ENCODE data around the gene COX6B1. TPM values are rescaled to one million over a fixed set of nuclear protein-coding genes. Genes with fewer than 3 reads are reported as not detected.

The COX6B1 gene
- total and polyA plus RNA-seq, 2 of the 8 experiments (the other 6 are each of a cell fraction or from before 2014, with no cell fraction given): 437 to 1,052 TPM

GRCh38 chr19:35618857-35619256, 29.3 kb upstream of the COX6B1 start:
- DNase-seq (ENCODE audit: low read depth in 1 of 2, low spot score in 2 of 2) (peak in 1 of 2 experiments; percentile 45), FAIRE-seq (no peak)
- H3K23ac ChIP-seq (ENCODE audit: insufficient read length): no peak overlapping the region
- no peak overlapping the region for H3K4me2 ChIP-seq (ENCODE audit: insufficient read depth in 1 of 2, low read depth in 2 of 2, low read length in 2 of 2)
- H2BK20ac ChIP-seq (ENCODE audit: low read length): no peak overlapping the region
- no peak overlapping the region for H2BK120ac ChIP-seq (replicated peaks; ENCODE audit: low read depth, low read length)
- H3K9ac ChIP-seq (replicated peaks in 1 of 4; ENCODE audit: extremely low read depth in 1 of 4, low read depth in 3 of 4, low read length in 3 of 4): no peak overlapping the region
- peaks cover 4 to 15% (median 8%) of the 10 kb centered on the region in 4 experiments; a peak in 5 of 8 replicates for H3K36me3 ChIP-seq (ENCODE audit: control insufficient read depth in 2 of 4, insufficient read depth in 4 of 4, low read length in 3 of 4)
- no peaks in the 10 kb centered on the region for H3K4me1 ChIP-seq (replicated peaks in 1 of 4; ENCODE audit: control insufficient read depth in 3 of 4, insufficient read depth in 4 of 4, low read length in 3 of 4)
- CTCF ChIA-PET (ENCODE audit: partially characterized antibody): interaction anchor here (0.6 to 1.0 kb wide), 5 partner anchors 48 to 111 kb away, joined by 3 read pairs; no protein-coding TSS in a partner anchor
- no peak overlapping the region for H3K56ac ChIP-seq (replicated peaks; ENCODE audit: insufficient read length, low read depth, low read length)
- TF ChIP-seq BACH1 (IDR thresholded peaks at IDR 0.05; ENCODE audit: low read length) (no peak), CTCF (IDR thresholded peaks at IDR 0.05; ENCODE audit: control extremely low read depth in 1 of 3, insufficient read depth in 1 of 3, low read depth in 1 of 3, low read length in 3 of 3) (peak; percentile 50 to 55 (median 54)), RAD21 (IDR thresholded peaks at IDR 0.05 in 1 of 2, conservative IDR thresholded peaks at IDR 0.05 in 1 of 2; ENCODE audit: low read depth in 2 of 2, low read length in 2 of 2) (peak; percentile 29 to 51; a peak in 3 of 4 replicates)
- H3K27ac ChIP-seq (ENCODE audit: low read depth, low read length): no peak overlapping the region
- H4K20me1 ChIP-seq (replicated peaks in 1 of 2; ENCODE audit: control insufficient read depth in 1 of 2, insufficient read depth in 2 of 2, low read length in 2 of 2): peaks cover 0 to 5% of the 10 kb centered on the region in 2 experiments
- no peaks in the 10 kb centered on the region for H3K79me2 ChIP-seq (ENCODE audit: control insufficient read depth in 1 of 2, insufficient read depth in 2 of 2, low read length in 2 of 2)
- H4K8ac ChIP-seq (ENCODE audit: extremely low read depth, insufficient read depth, low read length): no peak overlapping the region
- no peak overlapping the region for H4K5ac ChIP-seq (ENCODE audit: insufficient read length, low read depth, low read length)
- H3K23me2 ChIP-seq (ENCODE audit: low read depth, low read length): no peaks in the 10 kb centered on the region
- no peaks in the 10 kb centered on the region for H3K27me3 ChIP-seq (replicated peaks in 1 of 4; ENCODE audit: control insufficient read depth in 3 of 4, extremely low read depth in 1 of 4, insufficient read depth in 3 of 4, low read length in 3 of 4)
- no peak overlapping the region for H3K4ac ChIP-seq (replicated peaks; ENCODE audit: insufficient read length, low read depth, low read length)
- H4K91ac ChIP-seq (replicated peaks; ENCODE audit: insufficient read length, low read length): no peak overlapping the region
- 81% methylated on average over 7 of the region's 7 CpGs; no CpG with 5 or more reads in 1 of the 2 experiments for WGBS, 2 experiments (ENCODE audit: extremely low coverage in 1 of 2, insufficient coverage in 1 of 2, insufficient read length in 1 of 2, insufficient replicate concordance in 2 of 2, low coverage in 1 of 2, low lambda C conversion rate in 2 of 2, missing lambda C conversion rate in 1 of 2)
- H3K18ac ChIP-seq (ENCODE audit: extremely low read depth, low read length): no peak overlapping the region
- no peak overlapping the region for H3K14ac ChIP-seq (ENCODE audit: insufficient read length)
- H2AFZ ChIP-seq (ENCODE audit: low read length): no peak overlapping the region
- no peak overlapping the region for H3K4me3 ChIP-seq (ENCODE audit: extremely low read depth in 1 of 4, insufficient read depth in 2 of 4, low read depth in 3 of 4, low read length in 4 of 4)
- no peaks in the 10 kb centered on the region for H3K9me3 ChIP-seq (ENCODE audit: insufficient read depth in 2 of 2, low read depth in 1 of 2, low read length in 1 of 2)
- H2AK5ac ChIP-seq (ENCODE audit: low read depth, low read length): no peak overlapping the region
- no peak overlapping the region for H2BK5ac ChIP-seq (ENCODE audit: low read depth, low read length)
- H2BK12ac ChIP-seq (ENCODE audit: low read depth, low read length): no peak overlapping the region
- POLR2A ChIA-PET (ENCODE audit: partially characterized antibody): interaction anchor here (0.7 to 1.7 kb wide), 6 partner anchors 8 to 63 kb away, joined by 3 to 6 read pairs (median 5); partner anchors contain the start of gene COX6B1
- H2BK15ac ChIP-seq (ENCODE audit: low read length): no peak overlapping the region
- no peaks in the 10 kb centered on the region for H3K79me1 ChIP-seq (ENCODE audit: low read depth, low read length)
